Karpas-422 (cell line): ENCODE data around the gene CFLAR. TPM values are rescaled to one million over a fixed set of nuclear protein-coding genes. Genes with fewer than 3 reads are reported as not detected.

Experiments
- DNase-seq: peaks from one replicate; pipeline ENCODE4 v3.0.0-alpha.2; 2015
- H2AFZ ChIP-seq: fragments of 200-600 bp; sonication (generic); 2 replicates; pipeline ENCODE4 v1.6.1; 2014; ENCODE audit warnings: antibody characterized with exemption, low read length, mixed read lengths
- H3K27ac ChIP-seq: fragments of 200-600 bp; sonication (generic); 2 replicates; pipeline ENCODE4 v1.5.1; 2014; ENCODE audit warnings: mild to moderate bottlenecking, low read length, moderate library complexity
- H3K27me3 ChIP-seq: fragments of 200-600 bp; sonication (generic); 2 replicates; pipeline ENCODE4 v1.6.1; 2014; ENCODE audit warnings: low read length, mixed read lengths
- H3K36me3 ChIP-seq: fragments of 200-600 bp; sonication (generic); 2 replicates; pipeline ENCODE4 v1.6.1; 2014; ENCODE audit warnings: low read length, mixed read lengths; ENCODE audit not compliant: insufficient read depth
- H3K4me1 ChIP-seq: fragments of 200-600 bp; sonication (generic); 2 replicates; pipeline ENCODE4 v1.6.1; 2014; ENCODE audit warnings: mild to moderate bottlenecking, low read length, mixed read lengths
- H3K4me2 ChIP-seq: fragments of 200-600 bp; sonication (generic); 2 replicates; pipeline ENCODE4 v1.6.1; 2014; ENCODE audit warnings: low read length, low read depth, mild to moderate bottlenecking; ENCODE audit not compliant: poor library complexity, severe bottlenecking
- H3K4me3 ChIP-seq: fragments of 200-600 bp; sonication (generic); 2 replicates; pipeline ENCODE4 v1.5.1; 2014; ENCODE audit warnings: mild to moderate bottlenecking, antibody characterized with exemption, low read length, mixed read lengths
- H3K79me2 ChIP-seq: fragments of 200-600 bp; sonication (generic); 2 replicates; pipeline ENCODE4 v1.6.1; 2014; ENCODE audit warnings: mild to moderate bottlenecking, low read length, mixed read lengths
- H3K9ac ChIP-seq: fragments of 200-600 bp; sonication (generic); 2 replicates; pipeline ENCODE4 v1.6.0; 2014; ENCODE audit warnings: low read length
- H3K9me2 ChIP-seq: fragments of 200-600 bp; sonication (generic), shearing (Covaris generic); replicated peaks from 2 replicates; pipeline ENCODE4 v1.6.0; 2014; ENCODE audit warnings: mild to moderate bottlenecking, low read length, moderate library complexity; ENCODE audit not compliant: insufficient read depth
- H3K9me3 ChIP-seq: fragments of 300-700, 200-600 bp; sonication (generic); 2 replicates; pipeline ENCODE4 v1.6.1; 2014; ENCODE audit warnings: low read length, mixed read lengths
- H4K20me1 ChIP-seq: fragments of 200-600 bp; sonication (generic); 2 replicates; pipeline ENCODE4 v1.6.1; 2014; ENCODE audit warnings: mild to moderate bottlenecking, antibody characterized with exemption, low read length, low read depth; ENCODE audit not compliant: insufficient read depth
- total RNA-seq: library from RNA; depleted of rRNA; stranded (reverse); fragments of >200 nt; shearing (Covaris generic); gene quantifications from 2 replicates; pipeline ENCODE4 v1.2.3, GENCODE V29; 2014; ENCODE audit warnings: low replicate concordance

Gene CFLAR
- total RNA-seq, 1 experiment from 2014 or later = 63.5 TPM

DNA sequence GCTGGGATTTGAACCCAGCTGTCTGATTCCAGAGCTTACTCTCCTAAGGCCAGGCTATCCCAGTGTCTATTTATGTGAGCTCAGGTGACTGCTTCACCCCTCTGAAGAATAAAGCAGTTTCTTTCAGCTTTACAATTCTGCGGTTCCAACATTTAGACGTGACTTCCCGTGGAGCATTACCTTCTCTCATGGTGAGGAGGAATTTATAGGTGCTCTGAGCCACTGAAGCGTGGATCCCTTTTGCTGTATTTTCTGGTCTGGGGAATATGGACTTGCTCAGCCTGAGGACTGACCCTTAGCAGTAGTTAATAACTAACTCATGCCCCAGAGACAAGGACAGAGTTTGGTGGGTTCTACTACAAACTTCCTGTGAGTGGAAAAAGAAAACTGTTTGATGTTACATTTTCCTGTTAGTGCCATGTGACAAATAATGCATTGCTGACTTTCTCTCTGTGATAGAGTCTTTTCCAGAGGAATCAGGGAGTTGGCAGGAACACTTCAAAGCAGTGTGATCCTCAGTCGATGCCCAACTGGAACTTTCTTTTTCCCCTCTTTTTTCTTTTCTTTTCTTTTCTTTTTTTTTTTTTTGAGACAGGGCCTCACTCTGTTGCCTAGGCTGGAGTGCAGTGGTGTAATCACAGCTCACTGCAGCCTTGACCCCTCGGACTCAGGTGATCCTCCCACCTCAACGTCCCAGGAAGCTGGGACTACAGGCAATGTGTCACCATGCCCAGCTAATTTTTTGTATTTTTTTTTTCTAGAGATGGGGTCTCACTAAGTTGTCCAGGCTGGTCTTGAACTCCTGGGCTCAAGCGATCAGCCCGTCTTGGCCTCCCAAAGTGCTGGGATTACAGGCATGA is 88.9 kb downstream of the CFLAR start:
- Histone ChIP-seq H3K9me3 (no peaks in the 10 kb centered on the region), H3K79me2 (no peaks in the 10 kb centered on the region), H3K4me1 (peaks cover 17% of the 10 kb centered on the region), H2AFZ (no peak overlapping the region), H3K4me2 (no peak overlapping the region), H3K9ac (no peak overlapping the region), H4K20me1 (no peaks in the 10 kb centered on the region), H3K4me3 (no peak overlapping the region), H3K27ac (no peak overlapping the region), H3K36me3 (no peaks in the 10 kb centered on the region), H3K9me2 (no peaks in the 10 kb centered on the region), H3K27me3 (no peaks in the 10 kb centered on the region)
- no peak for DNase-seq

DNA sequence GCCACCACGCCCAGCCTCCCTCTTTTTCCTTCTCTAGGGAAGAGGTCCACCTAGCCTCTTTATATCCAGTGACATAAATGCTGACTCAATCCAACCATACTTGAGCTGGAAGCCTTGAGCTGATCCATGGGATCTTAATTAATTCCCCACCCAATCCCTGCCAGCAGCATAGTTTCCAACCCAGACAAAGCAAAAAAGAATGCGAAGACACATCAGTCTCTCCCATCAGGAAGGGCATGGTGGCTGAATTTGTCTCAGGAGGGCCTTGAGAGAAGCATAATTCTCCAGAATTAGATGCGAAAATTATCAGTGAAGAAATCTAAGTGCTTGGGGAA is 89.5 kb downstream of the CFLAR start:
- H3K4me2 ChIP-seq = no peak overlapping the region
- no peak overlapping the region for H3K27ac ChIP-seq
- H3K9ac ChIP-seq = no peak overlapping the region
- H3K79me2 ChIP-seq = no peaks in the 10 kb centered on the region
- H3K9me3 ChIP-seq = no peaks in the 10 kb centered on the region
- H4K20me1 ChIP-seq = no peaks in the 10 kb centered on the region
- no peak overlapping the region for H2AFZ ChIP-seq
- H3K4me1 ChIP-seq = peaks cover 17% of the 10 kb centered on the region
- H3K27me3 ChIP-seq = no peaks in the 10 kb centered on the region
- H3K4me3 ChIP-seq = no peak overlapping the region
- H3K36me3 ChIP-seq = no peaks in the 10 kb centered on the region
- H3K9me2 ChIP-seq = no peaks in the 10 kb centered on the region
- no peak for DNase-seq

- Histone ChIP-seq H3K9me3 (no peaks in the 10 kb centered on the region), H3K9ac (no peak overlapping the region), H3K27ac (no peak overlapping the region), H2AFZ (no peak overlapping the region), H3K4me3 (no peak overlapping the region), H3K79me2 (no peaks in the 10 kb centered on the region), H3K9me2 (no peaks in the 10 kb centered on the region), H4K20me1 (no peaks in the 10 kb centered on the region), H3K4me1 (peaks cover 17% of the 10 kb centered on the region), H3K27me3 (no peaks in the 10 kb centered on the region), H3K4me2 (peak overlapping the region; percentile 53), H3K36me3 (no peaks in the 10 kb centered on the region)
- peak; percentile 72 for DNase-seq
Measured at GRCh38 chr2:201208563-201209252, 92.7 kb downstream of the CFLAR start.

DNA sequence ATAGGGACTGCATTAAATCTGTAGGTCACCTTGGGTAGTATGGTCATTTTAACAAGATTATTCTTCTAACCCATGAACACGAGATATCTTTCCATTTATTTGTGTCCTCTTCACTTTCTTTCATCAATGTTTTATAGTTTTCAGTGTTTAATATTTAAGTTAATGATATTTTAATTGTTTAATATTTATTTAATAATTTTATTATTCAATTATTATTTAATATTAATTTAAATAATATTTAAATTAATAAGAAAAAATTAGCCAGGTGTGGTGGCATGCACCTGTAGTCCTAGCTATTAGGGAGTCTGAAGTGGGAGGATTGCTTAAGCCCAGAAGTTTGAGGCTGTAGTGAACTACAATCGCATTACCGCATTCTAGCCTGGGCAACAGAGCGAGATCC is 100.0 kb downstream of the CFLAR start:
- Histone ChIP-seq H3K79me2 (no peaks in the 10 kb centered on the region), H3K9me3 (no peaks in the 10 kb centered on the region), H3K4me1 (no peaks in the 10 kb centered on the region), H3K9ac (no peak overlapping the region), H3K9me2 (no peaks in the 10 kb centered on the region), H3K4me3 (no peak overlapping the region), H3K4me2 (no peak overlapping the region), H4K20me1 (no peaks in the 10 kb centered on the region), H2AFZ (no peak overlapping the region), H3K27ac (no peak overlapping the region), H3K36me3 (no peaks in the 10 kb centered on the region), H3K27me3 (no peaks in the 10 kb centered on the region)
- no peak for DNase-seq

- H3K9ac ChIP-seq = no peak overlapping the region
- H3K4me3 ChIP-seq = no peak overlapping the region
- no peaks in the 10 kb centered on the region for H3K27me3 ChIP-seq
- no peak overlapping the region for H3K27ac ChIP-seq
- DNase-seq = no peak
- no peaks in the 10 kb centered on the region for H4K20me1 ChIP-seq
- H2AFZ ChIP-seq = no peak overlapping the region
- H3K4me2 ChIP-seq = no peak overlapping the region
- no peaks in the 10 kb centered on the region for H3K79me2 ChIP-seq
- no peaks in the 10 kb centered on the region for H3K9me2 ChIP-seq
- H3K36me3 ChIP-seq = no peaks in the 10 kb centered on the region
- H3K4me1 ChIP-seq = no peaks in the 10 kb centered on the region
- H3K9me3 ChIP-seq = no peaks in the 10 kb centered on the region
Measured at GRCh38 chr2:201216918-201217317, 101.0 kb downstream of the CFLAR start.

DNA sequence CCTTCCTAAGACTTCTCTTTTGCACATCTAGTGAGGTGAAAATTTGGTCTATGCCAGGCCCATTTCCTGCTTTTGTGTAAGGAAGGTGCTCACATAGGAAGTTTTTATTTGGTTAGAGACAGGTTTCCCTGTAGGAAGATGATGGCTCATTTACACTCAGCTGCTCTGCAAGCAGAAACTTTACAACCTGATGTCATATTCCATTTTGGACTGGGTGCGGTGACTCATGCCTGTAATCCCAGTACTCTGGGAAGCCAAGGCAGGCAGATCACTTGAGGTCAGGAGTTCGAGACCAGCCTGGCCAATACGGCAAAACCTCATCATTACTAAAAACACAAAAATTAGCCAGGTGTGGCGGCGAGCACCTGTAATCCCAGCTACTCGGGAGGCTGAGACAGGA is 102.8 kb downstream of the CFLAR start:
- Histone ChIP-seq H2AFZ (no peak overlapping the region), H3K27ac (no peak overlapping the region), H3K9me2 (no peaks in the 10 kb centered on the region), H3K27me3 (no peaks in the 10 kb centered on the region), H3K9me3 (no peaks in the 10 kb centered on the region), H3K4me2 (no peak overlapping the region), H3K4me3 (no peak overlapping the region), H3K79me2 (no peaks in the 10 kb centered on the region), H4K20me1 (no peaks in the 10 kb centered on the region), H3K9ac (no peak overlapping the region), H3K36me3 (no peaks in the 10 kb centered on the region), H3K4me1 (peaks cover 7% of the 10 kb centered on the region)
- no peak for DNase-seq

GRCh38 chr2:201219328-201220096 is 103.5 kb downstream of the CFLAR start:
- no peak for DNase-seq

DNA sequence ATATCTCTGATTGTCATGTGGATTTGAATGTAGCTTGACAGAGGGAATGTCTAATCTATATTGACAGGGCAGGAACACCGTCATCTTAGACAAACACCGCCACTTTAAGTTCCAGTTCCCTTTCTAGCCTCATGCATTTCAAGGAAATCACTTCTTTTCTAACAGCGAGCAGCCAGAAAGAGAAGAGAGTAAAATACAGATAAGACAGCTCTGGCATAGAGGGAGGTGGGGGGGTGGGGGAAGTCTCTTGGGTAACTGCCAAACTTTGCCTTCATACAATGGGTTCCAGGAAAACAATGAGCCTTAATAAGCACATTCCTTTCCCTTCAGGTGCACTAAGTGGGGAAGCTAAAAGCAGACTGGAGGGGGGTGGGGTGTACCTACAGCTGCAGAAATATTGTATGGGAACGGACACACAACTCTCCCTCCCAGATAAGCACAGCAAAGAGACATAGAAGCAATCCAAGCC is 104.2 kb downstream of the CFLAR start:
- Histone ChIP-seq H3K9ac (no peak overlapping the region), H3K9me3 (no peaks in the 10 kb centered on the region), H4K20me1 (no peaks in the 10 kb centered on the region), H3K27ac (no peak overlapping the region), H3K79me2 (no peaks in the 10 kb centered on the region), H3K36me3 (no peaks in the 10 kb centered on the region), H3K4me3 (no peak overlapping the region), H3K4me2 (no peak overlapping the region), H2AFZ (no peak overlapping the region), H3K27me3 (no peaks in the 10 kb centered on the region), H3K9me2 (no peaks in the 10 kb centered on the region), H3K4me1 (peaks cover 7% of the 10 kb centered on the region)
- no peak for DNase-seq

More at GRCh38 chr2:201219328-201220096, 103.5 kb downstream of the CFLAR start:
- Histone ChIP-seq H3K27ac (no peak overlapping the region), H3K36me3 (no peaks in the 10 kb centered on the region), H3K4me2 (no peak overlapping the region), H3K9ac (no peak overlapping the region), H3K4me3 (no peak overlapping the region), H2AFZ (no peak overlapping the region), H3K9me2 (no peaks in the 10 kb centered on the region), H3K4me1 (peaks cover 7% of the 10 kb centered on the region), H3K9me3 (no peaks in the 10 kb centered on the region), H3K27me3 (no peaks in the 10 kb centered on the region), H3K79me2 (no peaks in the 10 kb centered on the region), H4K20me1 (no peaks in the 10 kb centered on the region)
